GM23338 (cell line): ENCODE results near the gene E4F1.

ENCODE experiments used
- CTCF ChIP-seq, 2 experiments: fragments of 200-600 bp in 1 of 2; sonication (generic) in 1 of 2; conservative IDR thresholded peaks; 2 replicates each; pipeline versions ENCODE4 v1.5.1 to v1.6.1; 2016 to 2017; ENCODE audit warnings: antibody characterized with exemption in 2 of 2, low read depth in 2 of 2, mild to moderate bottlenecking in 2 of 2, moderate library complexity in 1 of 2
- POLR2AphosphoS5 ChIP-seq: IDR thresholded peaks from 2 replicates; pipeline ENCODE4 v1.6.1; 2016; ENCODE audit warnings: antibody characterized with exemption, low read depth
- REST ChIP-seq: IDR thresholded peaks from one replicate; pipeline ENCODE4 v1.6.1; 2018; ENCODE audit warnings: antibody characterized with exemption; ENCODE audit not compliant: unreplicated experiment

- TF ChIP-seq POLR2AphosphoS5 (no peak), CTCF (conservative IDR thresholded peaks at IDR 0.05; ENCODE audit: low read depth in 2 of 2) (no peak), REST (no peak)
These were observed 42.9 kb upstream of the E4F1 start for GRCh38 chr16:2180461-2180860.
